Loucy (cell line): Measurements from ENCODE around the gene PRDM2.
A peak's percentile ranks its signal among the peaks of the same experiment; 100 is the strongest.

ENCODE experiments used
- H2AFZ ChIP-seq: fragments of 200-600 bp; sonication (generic); 2 replicates; pipeline ENCODE4 v1.6.0; 2016; ENCODE audit warnings: antibody characterized with exemption, mild to moderate bottlenecking, low read length, moderate library complexity
- H3F3A ChIP-seq: fragments of 200-600 bp; 2 replicates; pipeline ENCODE4 v1.6.0; 2016; ENCODE audit warnings: antibody characterized with exemption, low read depth, mild to moderate bottlenecking
- H3K27me3 ChIP-seq: fragments of 200-600 bp; sonication (generic); 2 replicates; pipeline ENCODE4 v1.6.1; 2014; ENCODE audit warnings: low read length, mild to moderate bottlenecking; ENCODE audit not compliant: insufficient read depth, poor library complexity, severe bottlenecking
- H3K36me3 ChIP-seq: fragments of 200-600 bp; sonication (generic); 2 replicates; pipeline ENCODE4 v1.6.1; 2016; ENCODE audit warnings: low read length; ENCODE audit not compliant: insufficient read depth
- H3K4me1 ChIP-seq: fragments of 200-600 bp; sonication (generic); 2 replicates; pipeline ENCODE4 v1.5.1; 2014; ENCODE audit warnings: low read length, mild to moderate bottlenecking; ENCODE audit not compliant: insufficient read depth, poor library complexity, severe bottlenecking
- H3K4me2 ChIP-seq: fragments of 200-600 bp; sonication (generic); 2 replicates; pipeline ENCODE4 v1.6.0; 2014; ENCODE audit warnings: antibody characterized with exemption, low read length, low read depth, mild to moderate bottlenecking; ENCODE audit not compliant: poor library complexity, severe bottlenecking
- H3K4me3 ChIP-seq: fragments of 200-600 bp; sonication (generic); 2 replicates; pipeline ENCODE4 v1.5.1; 2014; ENCODE audit warnings: low read length, mild to moderate bottlenecking, mixed read lengths; ENCODE audit not compliant: poor library complexity, severe bottlenecking
- H3K79me2 ChIP-seq: fragments of 200-600 bp; sonication (generic); 2 replicates; pipeline ENCODE4 v1.6.1; 2014; ENCODE audit warnings: low read length; ENCODE audit not compliant: insufficient read depth
- H3K9ac ChIP-seq: fragments of 200-600 bp; sonication (generic); 2 replicates; pipeline ENCODE4 v1.6.0; 2014; ENCODE audit warnings: mild to moderate bottlenecking, low read depth, low read length, moderate library complexity; ENCODE audit not compliant: poor library complexity, severe bottlenecking
- H3K9me2 ChIP-seq: fragments of 200-600 bp; sonication (generic); replicated peaks from 2 replicates; pipeline ENCODE4 v1.6.1; 2016; ENCODE audit warnings: low read depth, low read length, mixed read lengths
- H3K9me3 ChIP-seq: fragments of 200-600 bp; sonication (generic); 2 replicates; pipeline ENCODE4 v1.6.1; 2014; ENCODE audit warnings: mild to moderate bottlenecking, antibody characterized with exemption, low read length, low read depth; ENCODE audit not compliant: insufficient read depth
- H4K20me1 ChIP-seq: fragments of 200-600 bp; sonication (generic); 2 replicates; pipeline ENCODE4 v1.6.0; 2014; ENCODE audit warnings: antibody characterized with exemption, low read length, mild to moderate bottlenecking; ENCODE audit not compliant: insufficient read depth, poor library complexity, severe bottlenecking
- EZH2phosphoT487 ChIP-seq: fragments of 200-600 bp; IDR thresholded peaks from 2 replicates; pipeline ENCODE4 v1.6.1; 2018; ENCODE audit warnings: antibody characterized with exemption, mild to moderate bottlenecking, moderate library complexity, borderline replicate concordance
- TF ChIP-seq, protein P1 (sequence below): fragments of 200-600 bp; sonication (generic); conservative IDR thresholded peaks from 2 replicates; pipeline ENCODE4 v1.5.1; 2014; ENCODE audit warnings: mild to moderate bottlenecking, antibody characterized with exemption, low read length

The PRDM2 gene

DNA sequence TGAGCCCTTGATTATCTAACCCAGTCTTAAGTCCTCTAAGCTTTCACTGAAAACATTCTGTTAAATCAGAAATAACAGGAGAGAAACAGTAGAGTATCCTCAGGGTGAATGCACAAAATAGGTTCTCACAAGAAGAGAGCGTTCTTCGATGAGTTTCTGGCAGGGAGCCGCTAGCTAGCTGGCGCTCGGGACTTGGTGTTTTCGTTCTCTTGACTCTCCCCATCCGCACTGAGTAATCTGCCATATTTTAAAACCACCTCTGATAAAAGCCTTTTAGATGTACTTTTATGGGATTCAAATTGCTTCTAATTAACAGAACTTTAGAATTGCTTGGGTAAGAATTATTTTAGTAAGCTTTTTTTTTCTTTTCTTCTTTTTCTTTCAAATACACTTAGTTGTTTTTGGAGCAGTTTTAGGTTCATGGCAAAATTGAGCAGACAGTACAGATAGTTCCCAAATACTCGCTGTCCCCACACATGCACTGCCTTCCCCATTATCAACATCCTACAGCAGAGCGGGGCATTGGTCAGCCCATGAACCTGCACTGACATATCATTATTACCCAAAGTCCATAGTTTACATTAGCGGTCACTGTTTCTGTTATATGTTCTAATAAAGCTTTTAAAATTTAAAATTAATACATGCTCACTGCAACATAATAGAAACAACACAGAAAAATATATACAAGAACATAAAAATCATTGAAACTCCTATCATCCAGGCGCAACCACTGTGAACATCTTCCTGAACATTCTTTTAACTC is 35.4 kb downstream of the PRDM2 start:
- Histone ChIP-seq H3K36me3 (peaks cover 3% of the 10 kb centered on the region; the same call in 1 of the 2 replicates), H3K9ac (peak overlapping the region; percentile 72), H3K27me3 (no peaks in the 10 kb centered on the region), H3K4me2 (peak overlapping the region; percentile 83), H3K9me3 (no peaks in the 10 kb centered on the region), H2AFZ (no peak overlapping the region), H3K79me2 (peaks cover 46% of the 10 kb centered on the region), H3K4me1 (peaks cover 72% of the 10 kb centered on the region), H3K9me2 (no peaks in the 10 kb centered on the region), H4K20me1 (no peaks in the 10 kb centered on the region), H3K4me3 (no peak overlapping the region), H3F3A (peaks cover 12% of the 10 kb centered on the region)
- TF ChIP-seq, protein P1, sequence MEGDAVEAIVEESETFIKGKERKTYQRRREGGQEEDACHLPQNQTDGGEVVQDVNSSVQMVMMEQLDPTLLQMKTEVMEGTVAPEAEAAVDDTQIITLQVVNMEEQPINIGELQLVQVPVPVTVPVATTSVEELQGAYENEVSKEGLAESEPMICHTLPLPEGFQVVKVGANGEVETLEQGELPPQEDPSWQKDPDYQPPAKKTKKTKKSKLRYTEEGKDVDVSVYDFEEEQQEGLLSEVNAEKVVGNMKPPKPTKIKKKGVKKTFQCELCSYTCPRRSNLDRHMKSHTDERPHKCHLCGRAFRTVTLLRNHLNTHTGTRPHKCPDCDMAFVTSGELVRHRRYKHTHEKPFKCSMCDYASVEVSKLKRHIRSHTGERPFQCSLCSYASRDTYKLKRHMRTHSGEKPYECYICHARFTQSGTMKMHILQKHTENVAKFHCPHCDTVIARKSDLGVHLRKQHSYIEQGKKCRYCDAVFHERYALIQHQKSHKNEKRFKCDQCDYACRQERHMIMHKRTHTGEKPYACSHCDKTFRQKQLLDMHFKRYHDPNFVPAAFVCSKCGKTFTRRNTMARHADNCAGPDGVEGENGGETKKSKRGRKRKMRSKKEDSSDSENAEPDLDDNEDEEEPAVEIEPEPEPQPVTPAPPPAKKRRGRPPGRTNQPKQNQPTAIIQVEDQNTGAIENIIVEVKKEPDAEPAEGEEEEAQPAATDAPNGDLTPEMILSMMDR: no peak
- TF ChIP-seq EZH2phosphoT487: no peak

GRCh38 chr1:13737398-13737797 is 37.4 kb downstream of the PRDM2 start:
- Histone ChIP-seq H3K27me3 (no peaks in the 10 kb centered on the region), H2AFZ (no peak overlapping the region), H3K4me1 (peaks cover 58% of the 10 kb centered on the region), H3K79me2 (peaks cover 42% of the 10 kb centered on the region), H4K20me1 (no peaks in the 10 kb centered on the region), H3K4me2 (no peak overlapping the region), H3K36me3 (peaks cover 5% of the 10 kb centered on the region; the same call in 1 of the 2 replicates), H3F3A (peaks cover 3% of the 10 kb centered on the region; the same call in 1 of the 2 replicates), H3K4me3 (no peak overlapping the region), H3K9ac (no peak overlapping the region), H3K9me3 (no peaks in the 10 kb centered on the region), H3K9me2 (no peaks in the 10 kb centered on the region)
- TF ChIP-seq, protein P1: no peak
- no peak for TF ChIP-seq EZH2phosphoT487

DNA sequence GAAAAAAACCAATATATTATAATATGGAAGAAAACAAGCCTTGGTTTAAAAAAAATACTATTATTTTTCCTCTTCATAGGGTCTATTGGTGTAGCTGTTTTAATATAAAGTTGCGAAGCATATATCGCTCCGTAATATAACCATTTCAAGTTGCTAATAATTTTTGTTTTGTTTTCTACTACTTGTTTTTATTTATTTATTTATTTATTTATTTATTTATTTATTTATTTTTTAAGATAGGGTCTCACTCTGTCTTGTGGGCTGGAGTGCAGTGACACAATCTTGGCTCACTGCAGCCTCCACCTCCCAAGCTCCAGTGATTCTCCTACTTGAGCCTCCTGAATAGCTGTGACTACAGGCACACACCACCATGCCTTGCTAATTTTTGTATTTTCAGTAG is 46.4 kb downstream of the PRDM2 start:
- no peak for TF ChIP-seq EZH2phosphoT487
- TF ChIP-seq, protein P1: no peak
- Histone ChIP-seq H3K36me3 (peaks cover 20% of the 10 kb centered on the region; the same call in 1 of the 2 replicates), H3K79me2 (peaks cover 58% of the 10 kb centered on the region), H3K9ac (no peak overlapping the region), H3K4me3 (no peak overlapping the region), H3K27me3 (no peaks in the 10 kb centered on the region), H3K4me2 (peak overlapping the region; percentile 28), H3F3A (no peaks in the 10 kb centered on the region), H2AFZ (no peak overlapping the region), H3K9me2 (no peaks in the 10 kb centered on the region), H3K9me3 (no peaks in the 10 kb centered on the region), H3K4me1 (peaks cover 23% of the 10 kb centered on the region), H4K20me1 (peaks cover 18% of the 10 kb centered on the region)
